C4-2B (cell line): ENCODE measurements around the gene CCDC74B.
"Not testable (repeated sequence)": the region's sequence is repeated elsewhere in the genome, so short reads cannot be mapped to it uniquely, and the experiment has no call there.

Source experiments
- H3K27ac ChIP-seq: fragments of 450-650 bp; 2 replicates; pipeline ENCODE4 v1.5.1; 2017
- ZFX ChIP-seq: fragments of 450-650 bp; IDR thresholded peaks from 2 replicates; pipeline ENCODE4 v1.6.1; 2017
- TF ChIP-seq, protein P1 (sequence below): fragments of 450-650 bp; conservative IDR thresholded peaks from 2 replicates; pipeline ENCODE4 v1.5.1; 2017; ENCODE audit warnings: mild to moderate bottlenecking

CCDC74B gene

GRCh38 chr2:130183512-130184373 lies 38.8 kb upstream of the CCDC74B start:
- H3K27ac ChIP-seq = peak overlapping the region; percentile 88
- TF ChIP-seq, protein P1, sequence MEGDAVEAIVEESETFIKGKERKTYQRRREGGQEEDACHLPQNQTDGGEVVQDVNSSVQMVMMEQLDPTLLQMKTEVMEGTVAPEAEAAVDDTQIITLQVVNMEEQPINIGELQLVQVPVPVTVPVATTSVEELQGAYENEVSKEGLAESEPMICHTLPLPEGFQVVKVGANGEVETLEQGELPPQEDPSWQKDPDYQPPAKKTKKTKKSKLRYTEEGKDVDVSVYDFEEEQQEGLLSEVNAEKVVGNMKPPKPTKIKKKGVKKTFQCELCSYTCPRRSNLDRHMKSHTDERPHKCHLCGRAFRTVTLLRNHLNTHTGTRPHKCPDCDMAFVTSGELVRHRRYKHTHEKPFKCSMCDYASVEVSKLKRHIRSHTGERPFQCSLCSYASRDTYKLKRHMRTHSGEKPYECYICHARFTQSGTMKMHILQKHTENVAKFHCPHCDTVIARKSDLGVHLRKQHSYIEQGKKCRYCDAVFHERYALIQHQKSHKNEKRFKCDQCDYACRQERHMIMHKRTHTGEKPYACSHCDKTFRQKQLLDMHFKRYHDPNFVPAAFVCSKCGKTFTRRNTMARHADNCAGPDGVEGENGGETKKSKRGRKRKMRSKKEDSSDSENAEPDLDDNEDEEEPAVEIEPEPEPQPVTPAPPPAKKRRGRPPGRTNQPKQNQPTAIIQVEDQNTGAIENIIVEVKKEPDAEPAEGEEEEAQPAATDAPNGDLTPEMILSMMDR = no peak
- no peak for TF ChIP-seq ZFX

DNA sequence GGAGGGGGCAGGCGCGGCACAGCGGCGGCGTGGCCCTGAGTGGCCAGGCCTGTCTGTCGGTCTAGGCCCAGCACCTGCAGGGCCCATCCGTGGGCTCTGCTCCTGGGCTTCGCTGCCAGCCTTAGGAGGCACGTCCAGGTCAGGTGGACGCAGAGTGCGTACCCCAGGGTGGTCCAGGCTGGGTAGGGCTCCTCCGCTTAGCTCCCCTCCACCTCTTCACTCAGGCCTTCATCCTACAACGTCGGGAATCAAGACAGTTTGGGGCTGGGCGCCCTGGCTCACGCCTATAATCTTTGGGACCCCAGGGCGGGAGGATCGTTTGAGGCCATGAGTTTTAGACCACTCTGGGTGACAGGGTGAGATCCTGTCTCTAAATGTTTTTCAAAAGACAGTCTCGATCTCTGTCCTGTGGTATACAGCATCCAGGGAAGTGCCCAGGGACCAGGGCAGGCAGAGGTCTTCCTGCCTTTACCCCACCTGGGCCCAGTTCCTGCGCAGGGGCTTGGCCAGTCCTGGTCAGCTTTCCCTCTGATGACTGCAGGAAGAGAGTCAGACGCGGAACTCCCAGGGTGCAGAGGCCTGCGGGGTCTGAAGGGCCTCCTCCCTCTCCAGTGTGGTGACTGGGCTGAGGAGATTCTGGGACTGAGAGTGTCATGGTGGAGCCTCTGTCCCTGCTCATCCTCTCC lies 38.1 kb upstream of the CCDC74B start:
- H3K27ac ChIP-seq = peak overlapping the region; percentile 88

GRCh38 chr2:130181880-130182682 lies 37.2 kb upstream of the CCDC74B start, which contains the start of gene MZT2B:
Gene MZT2B (plus strand): TSS chr2:130182262. CDS start chr2:130182283, 21 bp downstream.
- H3K27ac ChIP-seq = peak within 1 kb of the TSS; percentile 88

DNA sequence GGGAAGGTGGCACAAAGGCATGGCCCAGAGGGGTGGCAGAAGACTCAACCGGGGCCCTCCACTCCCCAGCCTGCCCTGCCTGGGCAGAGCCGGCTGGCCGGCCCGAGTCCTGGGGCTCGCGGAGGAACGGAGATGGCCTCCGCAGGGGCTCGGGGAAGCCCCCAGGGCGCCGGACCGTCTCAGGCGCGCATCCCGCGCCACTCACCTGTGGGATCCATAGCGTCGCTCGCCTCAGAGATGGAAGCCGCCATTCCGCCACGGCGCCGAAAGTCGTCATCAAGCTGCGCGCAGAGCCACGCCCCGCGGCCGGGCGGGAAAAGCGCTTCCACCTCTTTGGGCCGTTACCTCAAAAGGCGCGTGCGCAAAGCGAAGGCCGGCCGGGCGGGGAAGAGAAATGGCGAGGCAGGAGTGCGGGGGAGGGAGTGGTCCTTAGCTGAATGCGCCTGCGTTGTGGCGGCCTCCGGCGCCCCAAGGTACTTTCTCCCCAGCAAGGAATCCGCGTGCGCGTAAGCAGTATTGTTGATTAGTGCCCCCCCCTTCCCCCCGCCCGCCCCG lies 36.5 kb upstream of the CCDC74B start, which contains the start of gene SMPD4:
Gene SMPD4 (minus strand): TSS at position 278 of the 555 bp plus-strand sequence. CDS start 5,010 bp downstream, outside the sequence.
- peak within 1 kb of the TSS; percentile 88 for H3K27ac ChIP-seq
- TF ChIP-seq ZFX = no peak
- TF ChIP-seq, protein P1 = no peak

More at GRCh38 chr2:130181880-130182682, 37.2 kb upstream of the CCDC74B start, which contains the start of gene MZT2B:
- TF ChIP-seq, protein P1 = peak; percentile 91
- peak; percentile 17 for TF ChIP-seq ZFX

DNA sequence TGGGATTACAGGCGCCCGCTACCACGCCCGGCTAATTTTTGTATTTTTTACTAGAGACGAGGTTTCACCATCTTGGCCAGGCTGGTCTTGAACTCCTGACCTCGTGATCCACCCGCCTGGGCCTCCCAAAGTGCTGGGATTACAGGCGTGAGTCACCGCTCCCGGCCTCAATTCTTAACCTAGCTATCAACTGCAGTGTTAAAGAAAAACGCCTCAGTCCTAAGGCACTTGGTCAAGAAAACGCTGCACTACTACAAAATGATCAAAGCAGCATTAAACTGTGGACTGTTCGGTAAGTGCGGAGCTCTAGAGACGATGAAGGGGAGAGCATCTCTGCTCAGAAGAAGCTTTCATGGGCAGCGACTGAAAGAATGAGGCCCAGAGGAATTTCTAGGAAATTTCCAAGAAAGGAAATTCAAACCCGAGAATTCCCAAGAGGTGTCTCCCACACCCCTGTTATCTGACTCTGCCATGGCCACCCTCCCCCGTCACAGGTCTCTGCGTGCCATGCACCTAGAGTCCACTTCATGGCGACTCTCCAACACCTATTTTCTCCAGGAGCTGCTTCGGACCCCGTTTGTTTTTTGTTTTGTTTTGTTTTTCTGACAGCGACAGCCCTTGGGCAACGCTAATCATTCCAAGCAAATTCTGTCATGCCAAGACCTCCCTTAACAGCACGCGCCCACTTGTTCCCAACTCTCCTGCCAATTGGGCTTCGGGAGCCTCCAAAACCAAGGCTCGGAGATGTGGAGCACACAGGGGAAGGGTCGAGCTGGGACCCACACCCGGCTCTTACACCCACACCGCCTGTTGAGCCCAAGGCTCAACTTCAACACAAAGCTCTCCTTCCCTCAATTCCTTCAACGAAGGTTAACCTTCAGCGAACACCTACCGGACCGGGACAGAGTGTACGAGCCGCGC lies 35.8 kb upstream of the CCDC74B start:
- H3K27ac ChIP-seq = peak overlapping the region; percentile 88

GRCh38 chr2:130174866-130175265 lies 30.0 kb upstream of the CCDC74B start:
- H3K27ac ChIP-seq = not testable (repeated sequence)

DNA sequence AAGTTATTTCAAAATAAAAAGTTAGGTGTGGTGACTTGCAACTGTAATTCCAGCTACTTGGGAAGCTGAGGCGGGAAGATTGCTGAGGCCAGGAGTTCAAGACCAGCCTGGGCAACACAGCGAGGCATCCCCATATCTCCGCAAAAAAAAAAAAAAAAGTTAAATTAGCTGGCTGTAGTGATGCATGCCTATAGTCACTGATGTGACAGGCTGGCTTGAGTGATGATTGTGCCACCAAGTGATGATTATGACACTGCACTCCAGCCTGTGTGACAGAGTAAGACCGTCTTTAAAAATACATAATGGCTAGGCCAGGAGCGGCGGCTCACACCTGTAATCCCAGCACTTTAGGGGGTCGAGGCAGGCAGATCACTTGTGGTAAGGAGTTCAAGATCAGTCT lies 25.0 kb upstream of the CCDC74B start:
- TF ChIP-seq ZFX = no peak
- TF ChIP-seq, protein P1 = no peak
- H3K27ac ChIP-seq = no peak overlapping the region

GRCh38 chr2:130169163-130169562 lies 24.3 kb upstream of the CCDC74B start:
- not testable (repeated sequence) for H3K27ac ChIP-seq

- H3K27ac ChIP-seq = not testable (repeated sequence)
Measured at GRCh38 chr2:130166611-130167010, 21.7 kb upstream of the CCDC74B start.
